ENCODE data around the gene DHX8. TPM values are rescaled to one million over a fixed set of nuclear protein-coding genes. Genes with fewer than 3 reads are reported as not detected.
"Not testable (repeated sequence)": the region's sequence is repeated elsewhere in the genome, so short reads cannot be mapped to it uniquely, and the experiment has no call there.

DHX8 gene
- total and polyA plus RNA-seq, 2 donors (not counting 1 experiment from before 2014, with no cell fraction given): 31.2 to 42.3 TPM

- H3K9ac ChIP-seq (ENCODE audit: insufficient read depth, low read length); H3K79me2 ChIP-seq (ENCODE audit: control insufficient read depth, insufficient read depth, low read length); H3K9me3 ChIP-seq (ENCODE audit: control insufficient read depth, insufficient read depth, low read depth, low read length); H4K20me1 ChIP-seq (ENCODE audit: control insufficient read depth, extremely low read depth, insufficient read depth, low read length); H3K4me2 ChIP-seq (ENCODE audit: extremely low read depth, insufficient read depth, low read length); H2AFZ ChIP-seq (ENCODE audit: low read length); H3K4me3 ChIP-seq (replicated peaks in 1 of 4; ENCODE audit: control extremely low read depth in 1 of 4, insufficient read depth in 1 of 4, low read depth in 3 of 4, low read length in 4 of 4); H3K27ac ChIP-seq (ENCODE audit: insufficient read depth, low read length); H3K27me3 ChIP-seq (ENCODE audit: control insufficient read depth, insufficient read depth, low read length); H3K4me1 ChIP-seq (ENCODE audit: control insufficient read depth, extremely low read depth, insufficient read depth, low read length); DNase-seq (ENCODE audit: low read depth in 2 of 2): not testable (repeated sequence)
- peaks cover 11% of the 10 kb centered on the region for H3K36me3 ChIP-seq (ENCODE audit: control insufficient read depth, insufficient read depth, low read length)
These were observed 27.4 kb downstream of the DHX8 start for GRCh38 chr17:43511199-43511598.

DNA sequence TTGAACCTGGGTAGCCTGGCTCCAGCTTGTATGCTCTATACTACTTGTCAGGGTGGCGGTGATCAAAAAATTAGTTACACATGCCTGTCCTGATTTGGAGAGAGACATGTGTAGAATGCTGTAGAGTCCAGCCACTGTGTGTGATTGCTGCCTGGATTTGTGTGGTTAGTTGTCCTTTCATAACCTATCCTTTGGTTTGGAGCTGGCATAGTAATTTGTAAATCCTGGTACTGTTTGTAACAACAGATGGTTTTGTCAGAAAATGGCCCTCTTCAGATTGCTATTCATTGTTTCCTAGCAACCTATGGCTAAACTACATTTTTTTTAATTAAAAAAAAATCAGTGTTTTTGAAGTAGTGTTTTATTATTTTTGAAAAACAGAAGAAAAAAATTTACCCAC, 31.9 kb downstream of the DHX8 start:
- Histone ChIP-seq H3K27me3 (ENCODE audit: control insufficient read depth, insufficient read depth, low read length) (no peaks in the 10 kb centered on the region), H2AFZ (ENCODE audit: low read length) (no peak overlapping the region), H3K9me3 (ENCODE audit: control insufficient read depth, insufficient read depth, low read depth, low read length) (no peaks in the 10 kb centered on the region), H3K9ac (ENCODE audit: insufficient read depth, low read length) (no peak overlapping the region), H3K36me3 (ENCODE audit: control insufficient read depth, insufficient read depth, low read length) (peaks cover 10% of the 10 kb centered on the region), H3K4me3 (replicated peaks in 1 of 4; ENCODE audit: control extremely low read depth in 1 of 4, insufficient read depth in 1 of 4, low read depth in 3 of 4, low read length in 4 of 4) (no peak overlapping the region), H4K20me1 (ENCODE audit: control insufficient read depth, extremely low read depth, insufficient read depth, low read length) (no peaks in the 10 kb centered on the region), H3K27ac (ENCODE audit: insufficient read depth, low read length) (no peak overlapping the region), H3K4me2 (ENCODE audit: extremely low read depth, insufficient read depth, low read length) (no peak overlapping the region), H3K79me2 (ENCODE audit: control insufficient read depth, insufficient read depth, low read length) (no peaks in the 10 kb centered on the region), H3K4me1 (ENCODE audit: control insufficient read depth, extremely low read depth, insufficient read depth, low read length) (no peaks in the 10 kb centered on the region)
- TF ChIP-seq CTCF (conservative IDR thresholded peaks at IDR 0.05 in 1 of 2, IDR thresholded peaks at IDR 0.05 in 1 of 2; ENCODE audit: low read depth in 1 of 2, low read length in 2 of 2) (no peak), EZH2 (IDR thresholded peaks at IDR 0.05; ENCODE audit: low read length, missing control alignments) (no peak)
- DNase-seq (ENCODE audit: low read depth in 2 of 2): no peak

DNA sequence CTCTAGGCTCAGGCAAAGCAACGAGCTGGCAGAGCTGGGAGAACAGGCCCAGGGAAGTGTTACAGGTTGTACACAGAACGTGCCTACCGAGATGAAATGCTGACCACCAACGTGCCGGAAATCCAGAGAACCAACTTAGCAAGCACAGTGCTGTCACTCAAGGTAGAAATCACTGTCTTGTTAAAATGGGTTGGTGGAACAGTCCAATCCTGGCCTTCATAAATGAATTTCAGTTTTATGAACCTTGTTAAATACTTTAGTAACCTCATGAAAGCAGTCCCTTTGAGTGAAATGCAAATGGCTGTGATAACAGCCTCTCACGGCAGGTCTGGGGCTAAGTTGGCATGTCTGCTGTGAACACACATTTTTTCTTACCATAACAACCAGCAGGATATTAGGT, 33.4 kb downstream of the DHX8 start:
- H2AFZ ChIP-seq (ENCODE audit: low read length): no peak overlapping the region
- H3K27ac ChIP-seq (ENCODE audit: insufficient read depth, low read length): peak overlapping the region; percentile 7
- peak in 1 of 2 donors; percentile 38 for DNase-seq (ENCODE audit: low read depth in 2 of 2)
- H3K36me3 ChIP-seq (ENCODE audit: control insufficient read depth, insufficient read depth, low read length): peaks cover 17% of the 10 kb centered on the region
- H3K27me3 ChIP-seq (ENCODE audit: control insufficient read depth, insufficient read depth, low read length): no peaks in the 10 kb centered on the region
- H3K79me2 ChIP-seq (ENCODE audit: control insufficient read depth, insufficient read depth, low read length): no peaks in the 10 kb centered on the region
- no peaks in the 10 kb centered on the region for H3K9me3 ChIP-seq (ENCODE audit: control insufficient read depth, insufficient read depth, low read depth, low read length)
- H3K9ac ChIP-seq (ENCODE audit: insufficient read depth, low read length): no peak overlapping the region
- TF ChIP-seq CTCF (conservative IDR thresholded peaks at IDR 0.05 in 1 of 2, IDR thresholded peaks at IDR 0.05 in 1 of 2; ENCODE audit: low read depth in 1 of 2, low read length in 2 of 2) (no peak), EZH2 (IDR thresholded peaks at IDR 0.05; ENCODE audit: low read length, missing control alignments) (no peak)
- no peak overlapping the region for H3K4me3 ChIP-seq (replicated peaks in 1 of 4; ENCODE audit: control extremely low read depth in 1 of 4, insufficient read depth in 1 of 4, low read depth in 3 of 4, low read length in 4 of 4)
- H4K20me1 ChIP-seq (ENCODE audit: control insufficient read depth, extremely low read depth, insufficient read depth, low read length): no peaks in the 10 kb centered on the region
- H3K4me1 ChIP-seq (ENCODE audit: control insufficient read depth, extremely low read depth, insufficient read depth, low read length): no peaks in the 10 kb centered on the region
- H3K4me2 ChIP-seq (ENCODE audit: extremely low read depth, insufficient read depth, low read length): no peak overlapping the region
